ENCODE measurements around the gene CNPPD1.

- TF ChIP-seq, protein P1, sequence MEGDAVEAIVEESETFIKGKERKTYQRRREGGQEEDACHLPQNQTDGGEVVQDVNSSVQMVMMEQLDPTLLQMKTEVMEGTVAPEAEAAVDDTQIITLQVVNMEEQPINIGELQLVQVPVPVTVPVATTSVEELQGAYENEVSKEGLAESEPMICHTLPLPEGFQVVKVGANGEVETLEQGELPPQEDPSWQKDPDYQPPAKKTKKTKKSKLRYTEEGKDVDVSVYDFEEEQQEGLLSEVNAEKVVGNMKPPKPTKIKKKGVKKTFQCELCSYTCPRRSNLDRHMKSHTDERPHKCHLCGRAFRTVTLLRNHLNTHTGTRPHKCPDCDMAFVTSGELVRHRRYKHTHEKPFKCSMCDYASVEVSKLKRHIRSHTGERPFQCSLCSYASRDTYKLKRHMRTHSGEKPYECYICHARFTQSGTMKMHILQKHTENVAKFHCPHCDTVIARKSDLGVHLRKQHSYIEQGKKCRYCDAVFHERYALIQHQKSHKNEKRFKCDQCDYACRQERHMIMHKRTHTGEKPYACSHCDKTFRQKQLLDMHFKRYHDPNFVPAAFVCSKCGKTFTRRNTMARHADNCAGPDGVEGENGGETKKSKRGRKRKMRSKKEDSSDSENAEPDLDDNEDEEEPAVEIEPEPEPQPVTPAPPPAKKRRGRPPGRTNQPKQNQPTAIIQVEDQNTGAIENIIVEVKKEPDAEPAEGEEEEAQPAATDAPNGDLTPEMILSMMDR (IDR thresholded peaks at IDR 0.05) = no peak
- no peak for TF ChIP-seq SMC3 (IDR thresholded peaks at IDR 0.05)
- TF ChIP-seq ZFP36 (IDR thresholded peaks at IDR 0.05; ENCODE audit: borderline replicate concordance, partially characterized antibody) = no peak
- no peak for TF ChIP-seq REST (IDR thresholded peaks at IDR 0.05)
- TF ChIP-seq, protein P2, sequence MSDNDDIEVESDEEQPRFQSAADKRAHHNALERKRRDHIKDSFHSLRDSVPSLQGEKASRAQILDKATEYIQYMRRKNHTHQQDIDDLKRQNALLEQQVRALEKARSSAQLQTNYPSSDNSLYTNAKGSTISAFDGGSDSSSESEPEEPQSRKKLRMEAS (IDR thresholded peaks at IDR 0.05) = no peak
- no peak for TF ChIP-seq MYC (IDR thresholded peaks at IDR 0.05; ENCODE audit: borderline replicate concordance, low read length)
Measured at GRCh38 chr2:219186754-219187456, 10.2 kb upstream of the CNPPD1 start.
